ENCODE data around the gene BEGAIN.
"Not testable (repeated sequence)": the region's sequence is repeated elsewhere in the genome, so short reads cannot be mapped to it uniquely, and the experiment has no call there.

Gene BEGAIN

GRCh38 chr14:100535287-100536120 lies 51.7 kb downstream of the BEGAIN start:
- DNase-seq = no peak

GRCh38 chr14:100534528-100535286 lies 52.5 kb downstream of the BEGAIN start:
- DNase-seq = no peak

- DNase-seq = no peak
These were observed 53.3 kb downstream of the BEGAIN start for GRCh38 chr14:100533656-100534485.

- DNase-seq = peak; percentile 56
These were observed 54.1 kb downstream of the BEGAIN start for GRCh38 chr14:100532906-100533655.

GRCh38 chr14:100532154-100532861 lies 54.9 kb downstream of the BEGAIN start:
- peak; percentile 53 for DNase-seq

- DNase-seq = no peak
These were observed 55.8 kb downstream of the BEGAIN start for GRCh38 chr14:100531152-100532121.

- no peak for DNase-seq
These were observed 56.7 kb downstream of the BEGAIN start for GRCh38 chr14:100530270-100531072.

GRCh38 chr14:100529561-100530031 lies 57.6 kb downstream of the BEGAIN start:
- no peak for DNase-seq

- DNase-seq = no peak
These were observed 58.2 kb downstream of the BEGAIN start for GRCh38 chr14:100528962-100529560.

GRCh38 chr14:100526632-100527031 lies 60.6 kb downstream of the BEGAIN start:
- DNase-seq = no peak

GRCh38 chr14:100526057-100526456 lies 61.2 kb downstream of the BEGAIN start:
- no peak for DNase-seq

GRCh38 chr14:100525615-100526014 lies 61.6 kb downstream of the BEGAIN start:
- DNase-seq = no peak

GRCh38 chr14:100524933-100525243 lies 62.3 kb downstream of the BEGAIN start:
- DNase-seq = no peak

- DNase-seq = no peak
These were observed 62.8 kb downstream of the BEGAIN start for GRCh38 chr14:100524233-100524932.

- DNase-seq = no peak
These were observed 63.4 kb downstream of the BEGAIN start for GRCh38 chr14:100523843-100524169.

- no peak for DNase-seq
These were observed 63.9 kb downstream of the BEGAIN start for GRCh38 chr14:100523131-100523842.

- no peak for DNase-seq
These were observed 64.6 kb downstream of the BEGAIN start for GRCh38 chr14:100522616-100523099.

- not testable (repeated sequence) for DNase-seq
These were observed 81.2 kb downstream of the BEGAIN start for GRCh38 chr14:100506053-100506452.
